CD4-positive, alpha-beta T cell treated with Interleukin-21 for 1 hour (primary cell): Measurements from ENCODE around the gene TRIM36.

Source experiments
- DNase-seq: peaks from one replicate; pipeline ENCODE4 v3.0.0-alpha.2; 2020

The TRIM36 gene

DNA sequence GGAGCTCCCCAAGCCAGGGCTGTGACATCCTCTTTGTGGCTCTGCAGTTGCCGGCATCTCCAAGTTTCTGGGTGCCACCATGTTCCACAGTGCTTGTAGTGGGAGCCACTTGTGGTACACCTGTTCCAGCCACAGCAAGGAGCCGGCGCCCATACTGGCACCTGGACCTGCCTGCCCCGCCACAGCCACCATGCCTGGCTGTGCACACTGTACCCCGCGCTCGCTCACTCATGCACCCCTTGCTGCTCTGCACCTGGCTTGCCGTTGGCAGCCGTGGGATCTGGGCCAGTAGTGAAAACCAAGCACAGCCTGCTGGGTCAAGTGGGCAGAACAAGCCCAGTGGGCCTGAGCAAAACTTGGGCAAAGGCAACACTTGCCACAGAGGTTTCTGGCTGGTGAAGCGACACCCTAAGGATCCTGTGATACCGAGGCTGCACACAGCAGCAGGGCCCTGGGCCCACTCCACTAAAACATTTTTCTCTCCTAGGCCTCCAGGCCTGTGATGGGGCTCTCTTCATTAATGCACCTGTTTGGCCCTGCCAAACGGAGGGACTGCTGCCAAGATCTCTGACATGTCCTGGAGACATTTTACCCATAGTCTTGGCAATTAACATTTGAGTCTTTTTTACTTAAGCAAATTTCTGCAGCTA, 2.8 kb downstream of the TRIM36 start:
- DNase-seq = no peak

DNA sequence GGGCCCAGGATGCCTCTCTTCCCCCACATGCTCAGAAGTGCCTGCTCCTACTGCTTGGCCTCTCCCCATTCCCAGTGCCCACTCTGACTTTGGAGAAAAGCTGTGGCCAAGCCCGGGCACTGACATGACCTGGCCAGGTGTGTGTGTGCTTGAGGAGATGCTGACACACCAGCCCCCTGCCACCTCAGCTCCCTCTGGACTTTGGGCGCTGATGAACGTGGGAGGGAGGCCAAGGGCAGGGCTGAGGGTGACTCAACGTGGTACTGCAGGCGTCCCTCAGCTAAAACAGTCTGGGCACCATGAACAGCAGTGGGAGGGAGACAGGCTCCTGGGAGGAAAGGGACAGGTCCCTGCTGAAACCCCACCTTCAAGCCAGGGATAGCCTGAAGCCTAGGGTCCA, 3.9 kb downstream of the TRIM36 start:
- DNase-seq = no peak

DNA sequence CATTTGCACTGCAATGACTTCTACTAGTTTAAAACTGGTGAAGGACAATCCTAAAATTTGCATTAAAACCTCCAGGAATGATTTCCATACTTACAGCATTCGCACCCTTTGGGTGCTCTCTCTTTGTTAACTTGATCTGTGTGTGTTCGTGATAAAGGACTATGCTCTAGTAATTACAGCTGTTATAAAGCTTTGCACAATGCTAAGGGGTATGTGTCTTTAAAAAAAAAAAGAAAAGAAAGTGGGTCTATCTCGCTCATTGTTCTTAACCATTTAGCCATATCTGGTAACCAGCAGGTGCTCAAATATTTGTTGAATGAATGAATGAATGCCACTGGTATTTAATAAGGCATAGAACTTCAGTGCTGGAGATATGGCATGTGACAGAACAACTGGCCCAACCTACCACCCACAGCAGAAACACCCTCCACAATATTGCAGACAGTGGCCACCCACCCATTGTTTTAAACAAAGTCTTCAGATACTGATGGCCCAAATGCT, 8.7 kb downstream of the TRIM36 start:
- no peak for DNase-seq

DNA sequence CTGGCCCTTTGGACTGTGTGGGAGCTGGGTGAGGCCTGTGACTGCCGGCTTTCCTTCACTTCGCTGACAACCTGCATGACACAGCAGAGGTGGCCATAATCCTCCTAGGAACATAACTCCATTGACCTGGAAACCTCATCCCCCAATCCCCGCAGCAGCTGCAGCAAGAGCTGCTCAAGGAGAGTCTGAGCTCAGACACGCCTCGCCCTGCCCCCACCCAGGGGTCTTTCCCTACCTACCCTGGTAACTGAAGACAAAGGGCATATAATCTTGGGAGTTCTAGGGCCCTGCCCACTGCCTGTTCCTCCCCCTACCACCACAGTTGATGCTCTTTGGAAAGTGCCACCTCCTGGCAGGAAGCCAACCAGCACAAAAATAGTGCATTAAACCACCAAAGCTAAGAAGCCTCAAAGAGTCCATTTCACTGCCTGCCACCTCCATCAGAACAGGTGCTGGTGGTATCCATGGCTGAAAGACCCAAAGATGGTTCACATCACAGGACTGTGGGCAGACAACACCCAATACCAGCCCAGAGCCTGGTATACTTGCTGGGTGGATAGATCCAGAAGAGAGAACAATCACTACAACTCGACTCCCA, 18.4 kb downstream of the TRIM36 start:
- no peak for DNase-seq

DNA sequence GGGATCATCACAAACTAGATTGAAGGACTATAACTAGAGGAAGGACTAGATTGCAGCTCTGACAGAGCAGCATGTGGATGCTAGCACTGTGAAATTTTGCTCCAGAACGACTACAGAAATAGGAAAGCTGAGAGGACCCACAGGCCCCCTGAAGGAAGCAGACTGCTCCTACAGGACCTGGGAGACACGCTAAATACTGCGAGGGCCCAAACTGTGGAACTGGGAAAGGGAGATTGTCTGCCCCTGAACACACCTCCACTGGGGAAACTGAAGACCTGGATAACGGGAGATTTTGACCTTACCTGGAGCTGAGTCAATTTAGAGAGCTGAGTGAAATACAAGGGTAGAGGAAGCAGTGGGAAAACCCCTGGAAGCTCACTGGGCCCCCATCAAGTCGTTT, 19.2 kb downstream of the TRIM36 start:
- DNase-seq = no peak

DNA sequence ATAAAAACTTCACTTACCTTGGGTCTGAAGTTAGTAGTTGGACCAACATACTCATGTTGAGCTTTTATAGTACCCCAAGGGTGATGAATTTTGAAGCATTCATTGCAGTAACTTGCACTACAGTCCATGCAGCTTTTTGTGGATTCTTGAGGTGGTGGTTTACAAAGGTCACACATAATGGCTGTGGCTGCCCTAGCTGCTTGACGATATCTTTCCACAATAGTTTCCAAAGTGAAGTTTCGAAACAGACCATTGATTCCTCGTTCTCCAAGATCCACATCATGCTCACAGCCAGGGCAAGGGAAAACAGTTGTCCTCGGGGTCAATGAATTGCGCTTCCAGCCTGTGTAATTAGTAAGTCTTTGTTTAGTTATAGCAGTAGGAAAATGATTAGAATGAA, 22.7 kb downstream of the TRIM36 start:
- DNase-seq = no peak

DNA sequence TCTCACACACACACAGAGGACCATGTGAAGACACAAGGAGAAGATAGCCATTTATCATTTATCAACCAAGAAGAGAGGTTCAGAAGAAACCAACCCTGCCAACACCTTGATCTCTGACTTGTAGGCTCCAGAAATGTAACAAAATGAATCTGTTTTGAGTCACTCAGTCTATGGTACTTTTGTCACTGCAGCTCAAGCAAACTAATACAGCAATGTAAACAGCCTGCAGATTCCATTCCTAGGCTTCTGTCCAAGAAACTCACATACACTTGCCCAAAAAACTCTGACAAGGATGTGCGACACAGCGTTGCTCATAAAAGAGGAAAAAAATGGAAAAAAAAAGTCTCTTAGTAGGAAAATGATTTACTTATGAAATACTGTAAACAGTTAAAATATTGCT, 33.4 kb downstream of the TRIM36 start:
- DNase-seq = no peak

DNA sequence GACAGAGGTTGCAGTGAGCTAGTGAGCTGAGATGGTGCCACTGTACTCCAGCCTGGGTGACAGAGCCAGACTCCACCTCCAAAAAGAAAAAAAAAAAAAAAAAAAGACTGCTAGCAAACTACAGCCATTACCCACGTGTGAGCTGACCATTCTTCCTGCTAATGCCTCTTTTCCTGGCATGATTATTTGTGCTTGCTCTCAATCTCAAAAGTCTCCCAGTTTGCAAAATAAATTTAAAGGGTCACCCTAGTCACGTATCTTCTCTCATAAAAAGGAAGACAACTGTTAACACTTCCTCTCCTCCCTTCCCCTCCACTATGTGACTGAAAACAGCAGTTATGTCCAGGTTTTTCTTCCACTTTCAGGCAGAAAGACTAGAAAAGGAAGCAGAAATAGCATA, 37.2 kb downstream of the TRIM36 start:
- no peak for DNase-seq

DNA sequence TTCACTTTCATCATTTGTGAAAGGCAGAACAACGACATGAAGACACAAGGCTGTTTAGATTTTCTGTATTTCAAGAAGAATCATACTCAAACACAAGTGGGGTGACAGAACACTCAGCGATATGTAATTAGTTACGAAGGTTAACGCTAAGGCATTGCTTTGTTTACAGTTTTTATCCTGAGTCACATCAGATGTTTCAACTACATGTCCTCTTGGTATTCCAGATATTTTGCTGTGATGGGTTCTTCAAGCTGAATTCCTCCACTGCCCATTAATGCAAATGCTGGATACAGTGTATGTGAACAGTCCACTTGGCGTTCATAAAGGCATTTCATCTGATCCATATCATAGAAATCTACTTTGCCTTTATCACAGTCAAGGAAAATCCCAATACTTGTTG, 43.4 kb downstream of the TRIM36 start:
- DNase-seq = no peak

DNA sequence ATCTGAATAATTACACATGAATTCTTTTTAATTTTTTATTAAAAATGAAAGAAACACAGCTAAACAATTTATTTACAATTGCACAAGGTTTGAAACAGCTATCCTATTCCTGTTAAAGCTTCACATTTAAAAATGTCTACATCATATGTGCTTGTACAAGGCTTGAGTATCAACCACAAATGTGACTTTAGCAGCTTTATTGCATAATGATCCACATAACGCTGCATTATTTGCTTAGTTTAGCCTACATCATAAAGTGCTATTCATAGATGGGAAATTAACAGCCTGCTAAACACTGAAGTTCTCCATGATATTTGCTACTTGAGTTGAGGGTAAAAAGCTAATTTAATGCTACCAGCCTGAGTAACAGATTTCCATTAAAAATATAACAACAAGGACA, 45.0 kb downstream of the TRIM36 start:
- no peak for DNase-seq

DNA sequence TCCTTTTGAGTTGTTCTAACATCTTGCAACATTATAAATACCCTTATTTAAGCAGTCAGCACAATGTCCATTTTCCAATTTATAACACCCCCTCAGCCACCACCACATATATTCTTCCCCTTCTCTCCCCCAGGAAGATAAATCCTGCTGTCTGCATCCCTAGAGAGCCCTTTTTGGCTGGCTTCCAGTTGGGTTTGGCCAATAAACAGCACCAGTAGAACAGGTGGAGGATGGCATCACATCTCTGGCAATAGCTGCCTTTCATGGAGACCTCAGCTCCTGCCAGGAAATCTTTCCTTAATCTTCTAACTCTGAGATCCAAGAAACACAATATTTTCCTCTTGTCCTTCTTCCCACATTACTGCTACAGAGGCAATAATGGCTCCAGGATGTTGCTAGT, 53.7 kb downstream of the TRIM36 start:
- DNase-seq = no peak

DNA sequence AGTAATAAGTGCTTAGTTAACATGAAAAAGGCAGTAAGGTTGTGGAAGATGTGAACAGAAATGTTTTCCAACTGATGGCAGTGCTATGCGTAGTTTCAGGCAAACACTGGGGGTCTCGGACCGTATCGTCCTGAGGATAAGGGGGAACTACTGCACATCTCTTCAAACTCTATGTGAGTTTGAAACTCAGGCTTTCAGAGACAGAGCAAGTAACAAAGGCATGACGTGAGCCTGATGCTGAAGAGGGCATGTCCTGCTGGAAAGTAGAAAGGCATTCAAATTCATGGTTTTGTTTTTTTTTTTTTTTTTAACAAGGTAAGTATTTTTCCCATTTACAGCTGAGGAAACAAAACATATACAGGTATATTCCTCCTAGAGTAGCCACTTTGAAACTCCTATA, 59.9 kb downstream of the TRIM36 start:
- DNase-seq = no peak

DNA sequence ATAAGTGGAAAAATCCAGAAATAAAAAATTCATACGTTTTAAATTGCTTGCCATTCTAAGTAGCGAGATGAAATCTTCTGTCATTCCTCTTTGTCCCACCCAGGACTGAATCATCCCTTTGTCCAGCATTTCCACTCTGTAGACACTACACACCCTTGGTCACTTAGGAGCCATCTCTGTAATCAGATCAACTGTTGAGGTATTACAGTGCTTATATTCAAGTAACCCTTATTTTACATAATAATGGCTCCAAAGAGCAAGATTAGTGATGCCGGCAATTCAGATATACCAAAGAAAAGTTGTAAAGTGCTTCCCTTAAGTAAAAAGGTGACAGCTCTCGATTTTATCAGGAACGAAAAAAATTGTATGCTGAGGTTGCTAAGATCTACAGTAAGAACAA, 60.4 kb downstream of the TRIM36 start:
- DNase-seq = no peak

DNA sequence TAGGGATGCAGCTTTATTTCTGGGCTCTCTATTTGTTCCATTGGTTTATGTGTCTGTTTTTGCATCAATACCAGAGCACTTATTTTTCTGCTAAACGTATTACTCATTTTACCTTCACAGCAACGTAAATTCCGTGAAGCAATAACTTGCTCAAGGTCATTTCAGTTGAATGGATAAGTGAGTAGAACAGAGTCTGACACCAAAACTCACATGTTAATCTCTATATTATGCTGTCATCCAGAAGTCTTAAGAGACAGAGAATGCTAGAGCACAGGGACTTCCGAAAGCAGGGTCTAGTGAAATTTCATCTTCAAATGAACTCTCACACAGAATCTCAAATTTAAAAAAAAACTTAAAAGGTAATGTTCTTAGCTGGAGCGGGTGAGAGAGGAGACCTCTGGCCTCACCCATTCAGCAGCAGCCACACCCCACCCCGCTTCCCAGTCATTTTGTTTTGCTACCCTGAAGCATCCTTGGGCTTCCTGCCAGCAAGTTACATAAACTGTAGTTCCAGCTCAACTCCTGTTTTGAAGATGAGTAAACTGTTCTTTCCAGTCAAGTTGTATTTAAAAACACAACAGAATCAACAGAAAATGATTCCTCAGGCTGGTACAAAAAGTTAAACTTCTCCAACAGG, 69.3 kb downstream of the TRIM36 start:
- DNase-seq = no peak

DNA sequence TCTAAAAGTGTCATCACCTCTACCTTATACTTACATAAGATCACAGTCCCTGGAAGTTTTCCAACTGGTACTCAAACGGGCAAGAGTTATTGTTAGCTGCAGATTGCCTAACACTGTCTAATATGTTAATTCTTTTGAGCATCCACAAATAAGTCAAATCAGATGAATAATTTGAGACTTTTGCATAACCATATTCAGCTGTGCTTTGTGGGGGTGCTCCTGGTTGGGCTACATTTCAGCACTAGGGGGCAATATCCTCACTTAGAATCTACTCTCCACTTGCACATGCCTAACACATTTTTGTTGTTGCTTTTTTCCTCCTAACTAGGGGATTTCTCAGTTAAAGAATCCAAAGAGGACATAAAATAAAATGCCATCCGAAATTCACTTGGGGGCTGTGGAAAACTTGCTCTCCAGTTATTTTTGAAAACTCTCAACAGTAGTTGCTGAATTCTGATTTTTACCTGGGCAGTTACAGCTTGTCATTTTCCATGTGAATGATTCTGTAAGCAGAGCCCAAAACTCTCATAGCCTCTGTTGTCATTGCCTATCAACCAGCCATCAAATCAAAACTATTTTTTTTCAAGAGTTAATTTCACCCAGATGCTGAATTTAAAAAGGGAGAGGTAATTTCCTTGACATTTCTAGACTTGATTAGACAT, 71.5 kb downstream of the TRIM36 start:
- peak; percentile 32 for DNase-seq

DNA sequence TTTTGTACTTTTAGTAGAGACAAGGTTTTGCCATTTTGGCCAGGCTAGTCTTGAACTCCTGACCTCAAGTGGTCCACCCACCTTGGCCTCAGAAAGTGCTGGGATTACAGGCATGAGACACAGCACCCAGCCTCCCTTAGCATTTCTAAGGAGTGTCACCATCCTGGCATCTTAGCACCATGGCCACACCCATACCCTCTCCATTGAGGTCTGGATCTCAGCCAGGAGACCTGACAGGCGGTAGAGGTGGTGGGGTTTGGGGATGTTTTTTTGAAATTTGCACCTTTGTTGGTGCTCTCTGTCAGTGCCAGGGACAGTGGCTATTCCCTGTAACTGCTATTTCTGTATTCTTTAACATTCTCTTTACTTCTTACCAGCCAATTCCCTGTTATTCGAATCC, 72.5 kb downstream of the TRIM36 start:
- no peak for DNase-seq

DNA sequence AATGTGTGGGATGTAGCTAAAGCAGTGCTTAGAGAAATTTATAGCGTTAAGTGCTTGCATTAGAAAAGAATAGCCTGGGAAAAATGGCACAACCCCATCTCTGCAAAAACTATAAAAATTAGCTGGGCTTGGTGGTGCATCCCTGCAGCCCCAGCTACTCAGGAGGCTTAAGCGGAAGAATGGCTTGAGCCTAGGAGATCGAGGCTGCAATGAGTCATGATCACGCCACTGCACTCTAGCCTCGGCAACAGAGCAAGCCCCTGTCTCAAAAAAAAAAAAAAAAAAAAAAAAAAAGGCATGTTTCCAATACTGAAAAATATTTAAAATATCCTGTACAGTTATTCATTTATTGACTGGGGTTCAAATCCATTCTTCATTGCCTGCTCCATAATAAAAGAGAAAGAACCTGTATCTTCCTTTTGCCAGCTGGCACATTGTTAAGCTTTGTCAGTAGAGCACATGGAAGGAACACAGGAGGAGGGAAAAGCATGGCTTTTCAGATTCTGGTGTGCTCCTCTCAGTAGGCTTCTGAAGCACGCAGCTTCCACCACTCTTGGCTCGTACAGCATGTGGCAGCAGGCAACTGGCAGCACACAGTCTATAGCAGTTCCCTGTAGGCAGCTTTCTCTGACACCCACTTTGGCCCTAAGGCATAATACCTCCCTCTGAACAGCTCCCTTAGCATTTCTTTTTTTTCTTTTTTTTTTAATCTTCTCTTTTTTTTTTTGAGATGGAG, 73.5 kb downstream of the TRIM36 start:
- no peak for DNase-seq

DNA sequence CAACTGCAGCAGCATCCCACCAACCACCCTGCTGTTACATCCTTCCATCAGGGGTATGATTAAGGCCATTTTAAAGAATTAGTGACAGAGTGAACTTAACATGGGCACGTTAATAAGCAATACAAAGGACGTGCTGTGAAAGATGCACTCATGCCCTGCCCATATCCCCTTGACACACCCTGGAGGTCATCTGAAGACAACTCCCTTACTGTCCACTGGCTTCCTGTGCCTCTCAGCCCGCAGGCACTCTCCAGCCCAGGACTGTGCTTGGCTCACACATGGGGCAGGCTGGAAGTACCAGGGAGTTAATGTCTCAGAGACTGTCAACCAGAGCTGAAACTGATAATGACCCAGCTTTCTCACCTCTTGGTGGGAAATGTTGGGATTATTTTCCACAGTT, 81.8 kb downstream of the TRIM36 start:
- no peak for DNase-seq

DNA sequence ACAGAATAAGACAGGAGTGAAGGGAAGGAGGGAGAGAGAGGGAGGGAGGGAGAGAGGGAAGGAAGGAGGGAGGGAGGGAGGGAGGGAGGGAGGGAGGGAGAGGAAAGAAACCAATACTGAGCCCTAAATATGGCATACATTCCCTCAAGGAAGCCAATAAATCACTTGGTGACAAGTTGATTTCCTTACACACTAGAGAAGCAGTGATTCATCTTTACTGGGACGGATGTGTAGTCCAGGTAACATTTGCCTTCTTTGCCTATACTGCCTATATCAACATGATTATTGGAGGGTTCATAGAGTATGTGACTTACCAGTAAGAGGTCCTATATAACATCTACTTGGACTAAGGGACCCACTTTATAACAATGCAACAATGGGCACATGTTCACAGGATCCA, 83.2 kb downstream of the TRIM36 start:
- no peak for DNase-seq

DNA sequence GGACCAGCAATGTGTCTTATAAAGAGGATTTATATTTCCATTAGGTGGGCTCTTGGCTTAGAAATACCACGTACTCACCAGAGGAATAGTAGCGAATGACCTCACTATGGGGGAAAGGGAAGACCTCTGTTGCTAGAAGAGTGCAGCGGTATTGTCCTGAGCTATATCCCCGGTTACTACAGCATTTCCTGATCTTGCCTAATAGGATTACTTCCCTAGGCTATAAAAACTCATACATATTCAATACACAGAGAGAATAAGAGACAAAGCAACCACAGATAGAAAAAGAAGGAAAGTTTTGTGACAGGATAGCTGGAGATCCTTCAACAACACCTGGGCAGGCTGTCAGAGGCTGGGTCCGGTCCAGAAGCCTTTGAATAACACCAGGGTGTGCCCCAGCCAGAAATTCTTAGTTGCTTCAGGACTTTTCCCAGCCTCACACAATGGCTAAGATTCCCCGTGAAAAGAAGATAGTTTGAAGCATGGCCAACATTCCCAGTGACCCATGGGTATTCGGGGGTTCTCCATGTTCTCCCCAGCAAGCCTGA, 85.4 kb downstream of the TRIM36 start:
- DNase-seq = no peak

DNA sequence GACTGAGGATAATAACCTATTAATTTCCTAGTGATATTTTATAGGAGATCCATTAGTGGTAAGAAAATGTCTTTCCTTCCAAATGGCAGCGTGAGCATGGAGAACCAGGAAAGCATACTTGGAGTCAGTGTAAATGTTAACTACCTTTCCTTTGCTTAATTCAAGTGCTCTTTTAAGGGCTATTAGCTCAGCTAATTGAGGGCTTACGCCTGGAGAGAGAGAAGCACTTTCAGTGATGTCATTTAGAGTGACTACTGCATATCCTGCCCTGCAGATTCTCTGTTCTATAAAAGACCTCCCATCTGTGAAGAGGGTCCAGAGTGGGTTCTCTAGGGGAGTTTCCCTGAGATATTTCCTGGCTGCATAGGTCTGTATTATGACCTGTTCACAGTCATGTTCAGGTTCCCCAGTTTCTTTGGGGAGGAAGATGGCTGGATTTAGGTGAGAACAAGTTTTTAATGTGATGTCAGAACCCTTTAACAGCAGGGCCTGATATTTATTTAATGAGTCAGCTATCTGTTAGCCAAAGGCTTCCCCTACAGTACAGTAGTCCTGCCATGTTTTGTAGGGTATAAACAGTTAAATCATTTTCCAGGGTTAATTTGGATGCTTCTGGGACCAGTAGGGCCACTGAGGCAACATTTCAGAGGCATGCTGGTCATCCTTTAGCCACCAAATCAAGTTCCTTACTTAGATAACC, 89.6 kb downstream of the TRIM36 start:
- DNase-seq = no peak
